ENCODE results near the gene ZMPSTE24.
"Not testable (repeated sequence)": the region's sequence is repeated elsewhere in the genome, so short reads cannot be mapped to it uniquely, and the experiment has no call there.

The ZMPSTE24 gene

GRCh38 chr1:40316595-40317393 lies 58.8 kb downstream of the ZMPSTE24 start, which contains the start of gene COL9A2:
COL9A2 (minus strand) TSS chr1:40317286; CDS start chr1:40317197, 89 bp downstream.
- peak in 1 of 4 experiments; percentile 36 for DNase-seq (ENCODE audit: low read depth in 4 of 4, low spot score in 1 of 4)

- DNase-seq (ENCODE audit: low read depth in 4 of 4, low spot score in 1 of 4): no peak
Measured at GRCh38 chr1:40317394-40318074, 59.5 kb downstream of the ZMPSTE24 start.

GRCh38 chr1:40318476-40318875 lies 60.4 kb downstream of the ZMPSTE24 start:
- DNase-seq (ENCODE audit: low read depth in 4 of 4, low spot score in 1 of 4): no peak

- DNase-seq (ENCODE audit: low read depth in 4 of 4, low spot score in 1 of 4): no peak
Measured at GRCh38 chr1:40318970-40319621, 61.1 kb downstream of the ZMPSTE24 start.

- not testable (repeated sequence) for DNase-seq (ENCODE audit: low read depth in 4 of 4, low spot score in 1 of 4)
Measured at GRCh38 chr1:40331403-40331802, 73.4 kb downstream of the ZMPSTE24 start.

- no peak for DNase-seq (ENCODE audit: low read depth in 4 of 4, low spot score in 1 of 4)
Measured at GRCh38 chr1:40332695-40333094, 74.7 kb downstream of the ZMPSTE24 start.

GRCh38 chr1:40337443-40337842 lies 79.4 kb downstream of the ZMPSTE24 start:
- no peak for DNase-seq (ENCODE audit: low read depth in 4 of 4, low spot score in 1 of 4)

GRCh38 chr1:40338745-40339419 lies 80.8 kb downstream of the ZMPSTE24 start:
- DNase-seq (ENCODE audit: low read depth in 4 of 4, low spot score in 1 of 4): peak; percentile 67 to 88 (median 81)

- no peak for DNase-seq (ENCODE audit: low read depth in 4 of 4, low spot score in 1 of 4)
Measured at GRCh38 chr1:40339420-40340323, 81.6 kb downstream of the ZMPSTE24 start.

GRCh38 chr1:40341491-40342380 lies 83.7 kb downstream of the ZMPSTE24 start:
- DNase-seq (ENCODE audit: low read depth in 4 of 4, low spot score in 1 of 4): no peak

GRCh38 chr1:40342381-40342717 lies 84.3 kb downstream of the ZMPSTE24 start:
- not testable (repeated sequence) for DNase-seq (ENCODE audit: low read depth in 4 of 4, low spot score in 1 of 4)
